ENCODE measurements around the gene CIPC. TPM values are rescaled to one million over a fixed set of nuclear protein-coding genes. Genes with fewer than 3 reads are reported as not detected.

The CIPC gene
- total and polyA plus RNA-seq, 2 of the 13 experiments (the other 11 are each of a cell fraction or from before 2014, with no cell fraction given), result 7.6 to 13.9 TPM

- no peak for TF ChIP-seq THAP7 (CRISPR knock-in tag; IDR thresholded peaks at IDR 0.05)
- TF ChIP-seq ZNF547 (CRISPR knock-in tag; IDR thresholded peaks at IDR 0.05), result no peak
- TF ChIP-seq GATA4 (IDR thresholded peaks at IDR 0.05; ENCODE audit: borderline replicate concordance, low read depth), result no peak
- TF ChIP-seq ZNF737 (CRISPR knock-in tag; IDR thresholded peaks at IDR 0.05; ENCODE audit: borderline replicate concordance), result no peak
- TF ChIP-seq ZNF256 (CRISPR knock-in tag; conservative IDR thresholded peaks at IDR 0.05), result no peak
- TF ChIP-seq HDAC2 (CRISPR knock-in tag; IDR thresholded peaks at IDR 0.05), result no peak; the same call in 1 of the 2 replicates
- no peak for TF ChIP-seq FOXM1 (CRISPR knock-in tag; IDR thresholded peaks at IDR 0.05)
- TF ChIP-seq KDM4B (CRISPR knock-in tag; IDR thresholded peaks at IDR 0.05), result no peak
- no peak for TF ChIP-seq WIZ (CRISPR knock-in tag; IDR thresholded peaks at IDR 0.05)
- TF ChIP-seq ZNF740 (CRISPR knock-in tag; IDR thresholded peaks at IDR 0.05), result peak; percentile 67; the same call in 1 of the 2 replicates
- no peak for TF ChIP-seq TP53 (CRISPR knock-in tag; conservative IDR thresholded peaks at IDR 0.05)
- no peak for TF ChIP-seq SRSF1 (optimal IDR thresholded peaks at IDR 0.05; ENCODE audit: low read depth, low read length)
- TF ChIP-seq ATF2 (CRISPR knock-in tag; IDR thresholded peaks at IDR 0.05), result 0 out of 2 replicates have a peak, but pooled peaks have one; percentile 36
- no peak; the same call in 1 of the 2 replicates for TF ChIP-seq POGZ (CRISPR knock-in tag; IDR thresholded peaks at IDR 0.05)
- no peak for TF ChIP-seq RNF2 (conservative IDR thresholded peaks at IDR 0.05; ENCODE audit: low read depth)
- no peak for TF ChIP-seq DZIP1 (CRISPR knock-in tag; IDR thresholded peaks at IDR 0.05)
- no peak for TF ChIP-seq HNRNPK (IDR thresholded peaks at IDR 0.05; ENCODE audit: low read depth, low read length, poor library complexity, severe bottlenecking)
- no peak for TF ChIP-seq ZNF281 (CRISPR knock-in tag; IDR thresholded peaks at IDR 0.05; ENCODE audit: borderline replicate concordance)
- TF ChIP-seq ZBTB20 (CRISPR knock-in tag; IDR thresholded peaks at IDR 0.05; ENCODE audit: borderline replicate concordance, low read depth), result no peak
- TF ChIP-seq ZNF382 (CRISPR knock-in tag; IDR thresholded peaks at IDR 0.05; ENCODE audit: borderline replicate concordance), result no peak
- no peak for TF ChIP-seq RFX1 (IDR thresholded peaks at IDR 0.05)
- TF ChIP-seq SAP130 (CRISPR knock-in tag; IDR thresholded peaks at IDR 0.05; ENCODE audit: low read depth), result 0 out of 2 replicates have a peak, but pooled peaks have one; percentile 21
- no peak for TF ChIP-seq ZNF251 (CRISPR knock-in tag; IDR thresholded peaks at IDR 0.05)
Measured at GRCh38 chr14:77053046-77053841, 44.8 kb upstream of the CIPC start (continued).
